ENCODE data around the gene OR13C2. TPM values are rescaled to one million over a fixed set of nuclear protein-coding genes. Genes with fewer than 3 reads are reported as not detected.

OR13C2 gene, protein sequence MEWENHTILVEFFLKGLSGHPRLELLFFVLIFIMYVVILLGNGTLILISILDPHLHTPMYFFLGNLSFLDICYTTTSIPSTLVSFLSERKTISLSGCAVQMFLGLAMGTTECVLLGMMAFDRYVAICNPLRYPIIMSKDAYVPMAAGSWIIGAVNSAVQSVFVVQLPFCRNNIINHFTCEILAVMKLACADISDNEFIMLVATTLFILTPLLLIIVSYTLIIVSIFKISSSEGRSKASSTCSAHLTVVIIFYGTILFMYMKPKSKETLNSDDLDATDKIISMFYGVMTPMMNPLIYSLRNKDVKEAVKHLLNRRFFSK
- not detected in 5 replicates for total RNA-seq (2022; extraction: Qiagen RNA extraction; ENCODE audit: low read depth)

DNA sequence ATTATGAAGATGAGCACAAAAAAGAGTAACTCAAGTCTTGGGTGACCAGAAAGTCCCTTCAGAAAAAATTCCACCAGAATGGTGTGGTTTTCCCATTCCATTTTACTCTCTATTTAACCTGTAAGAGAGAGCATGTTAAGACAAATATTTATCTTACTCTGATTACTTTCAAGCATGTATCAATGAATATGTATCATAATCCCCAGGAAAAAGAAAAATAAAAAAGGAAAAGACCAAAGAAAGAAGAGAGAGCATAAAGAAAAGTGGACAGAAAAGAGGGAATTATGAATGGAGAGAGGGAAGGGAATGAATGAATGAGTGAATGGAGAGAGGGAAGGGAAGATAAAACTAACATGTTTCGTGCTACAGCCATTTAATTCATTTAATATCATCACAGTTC lies at the start of gene OR13C2:
Gene OR13C2, minus strand, starts transcription at position 101 of the 400 bp plus-strand sequence. Its CDS starts 0 bp downstream, at position 101.

DNA sequence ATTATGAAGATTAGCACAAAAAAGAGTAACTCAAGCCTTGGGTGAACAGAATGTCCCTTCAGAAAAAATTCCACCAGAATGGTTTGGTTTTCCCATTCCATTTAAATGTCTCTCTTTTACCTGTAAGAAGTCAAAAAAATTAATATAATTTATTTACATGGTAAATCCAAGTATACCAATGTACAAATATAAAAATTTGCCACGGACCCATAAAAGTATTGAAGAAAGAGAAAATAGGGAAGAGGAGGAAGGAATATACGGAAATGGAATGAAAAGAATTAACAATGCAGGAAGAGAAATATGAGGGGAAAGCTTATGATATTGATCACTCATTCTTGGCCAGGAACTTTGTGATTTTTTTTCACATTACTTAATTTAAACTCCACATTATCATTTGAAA lies 12.7 kb upstream of the OR13C2 start, which contains the start of gene OR13C9:
Gene OR13C9, minus strand, starts transcription at position 101 of the 400 bp plus-strand sequence. Its CDS starts 0 bp downstream, at position 101.

DNA sequence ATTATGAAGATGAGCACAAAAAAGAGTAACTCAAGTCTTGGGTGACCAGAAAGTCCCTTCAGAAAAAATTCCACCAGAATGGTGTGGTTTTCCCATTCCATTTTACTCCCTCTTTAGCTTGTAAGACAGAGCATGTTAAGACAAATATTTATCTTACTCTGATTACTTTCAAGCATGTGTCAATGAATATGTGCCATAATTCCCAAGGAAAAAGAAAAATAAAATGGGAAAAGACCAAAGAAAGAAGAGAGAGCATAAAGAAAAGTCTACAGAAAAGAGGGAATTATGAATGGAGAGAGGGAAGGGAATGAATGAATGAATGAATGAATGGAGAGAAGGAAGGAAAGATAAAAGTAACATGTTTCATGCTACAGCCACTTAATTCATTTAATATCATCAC lies 6.1 kb downstream of the OR13C2 start, which contains the start of gene OR13C5:
Gene OR13C5, minus strand, starts transcription at position 101 of the 400 bp plus-strand sequence. Its CDS starts 0 bp downstream, at position 101.

DNA sequence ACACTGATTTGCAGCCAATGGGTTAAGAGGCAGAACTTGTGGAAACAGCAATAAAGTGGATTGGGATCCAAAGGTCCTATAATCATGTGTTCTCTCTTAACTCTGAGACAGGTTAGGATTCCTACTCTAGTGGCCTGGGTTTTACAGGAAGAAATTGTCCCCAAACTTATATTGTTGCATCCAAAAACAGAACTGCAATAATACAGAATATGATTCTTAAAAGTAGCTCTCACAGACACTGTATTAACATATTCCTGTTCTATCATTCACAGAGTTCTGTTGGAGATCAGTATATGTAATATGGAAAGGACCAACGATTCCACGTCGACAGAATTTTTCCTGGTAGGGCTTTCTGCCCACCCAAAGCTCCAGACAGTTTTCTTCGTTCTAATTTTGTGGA lies 36.6 kb downstream of the OR13C2 start, which contains the start of gene OR13C8:
Gene OR13C8, plus strand, starts transcription at position 301 of the 400 bp plus-strand sequence. Its CDS starts 0 bp downstream, at position 301.

Other genes starting within 250 kb of the OR13C2 start
- not detected in 5 replicates for gene OR13F1, start 101.4 kb downstream of the OR13C2 start, total RNA-seq (2022; extraction: Qiagen RNA extraction; ENCODE audit: low read depth)
- gene OR13C4, start 78.4 kb downstream of the OR13C2 start, total RNA-seq (2022; extraction: Qiagen RNA extraction; ENCODE audit: low read depth) = not detected in 5 replicates
- gene OR13C3, start 68.8 kb downstream of the OR13C2 start, total RNA-seq (2022; extraction: Qiagen RNA extraction; ENCODE audit: low read depth) = not detected in 5 replicates
- not detected in 5 replicates for gene OR13C8, start 36.5 kb downstream of the OR13C2 start, total RNA-seq (2022; extraction: Qiagen RNA extraction; ENCODE audit: low read depth)
- not detected in 5 replicates for gene OR13C5, start 6.2 kb downstream of the OR13C2 start, total RNA-seq (2022; extraction: Qiagen RNA extraction; ENCODE audit: low read depth)
- gene OR13C9, start 12.6 kb upstream of the OR13C2 start, total RNA-seq (2022; extraction: Qiagen RNA extraction; ENCODE audit: low read depth) = not detected in 5 replicates
- gene OR13D1, start 88.9 kb upstream of the OR13C2 start, total RNA-seq (2022; extraction: Qiagen RNA extraction; ENCODE audit: low read depth) = not detected in 5 replicates
- gene NIPSNAP3A, start 142.1 kb upstream of the OR13C2 start, total RNA-seq (2022; extraction: Qiagen RNA extraction; ENCODE audit: low read depth) = 10.2 to 15.7 TPM (median 13.9 TPM) in 5 replicates
- 0.48 to 0.73 TPM (median 0.59 TPM) in 5 replicates for gene NIPSNAP3B, start 158.5 kb upstream of the OR13C2 start, total RNA-seq (2022; extraction: Qiagen RNA extraction; ENCODE audit: low read depth)